DMS114 treated with DMSO at 0.1 percent for 48 hours (cell line): ENCODE results near the gene SPRN.
"Not testable (repeated sequence)": the region's sequence is repeated elsewhere in the genome, so short reads cannot be mapped to it uniquely, and the experiment has no call there.

Experiments
- DNase-seq: peaks from one replicate; lab custom pipeline; 2025; ENCODE audit not compliant: unreplicated experiment; lab: John Stamatoyannopoulos, UW

SPRN gene

DNA sequence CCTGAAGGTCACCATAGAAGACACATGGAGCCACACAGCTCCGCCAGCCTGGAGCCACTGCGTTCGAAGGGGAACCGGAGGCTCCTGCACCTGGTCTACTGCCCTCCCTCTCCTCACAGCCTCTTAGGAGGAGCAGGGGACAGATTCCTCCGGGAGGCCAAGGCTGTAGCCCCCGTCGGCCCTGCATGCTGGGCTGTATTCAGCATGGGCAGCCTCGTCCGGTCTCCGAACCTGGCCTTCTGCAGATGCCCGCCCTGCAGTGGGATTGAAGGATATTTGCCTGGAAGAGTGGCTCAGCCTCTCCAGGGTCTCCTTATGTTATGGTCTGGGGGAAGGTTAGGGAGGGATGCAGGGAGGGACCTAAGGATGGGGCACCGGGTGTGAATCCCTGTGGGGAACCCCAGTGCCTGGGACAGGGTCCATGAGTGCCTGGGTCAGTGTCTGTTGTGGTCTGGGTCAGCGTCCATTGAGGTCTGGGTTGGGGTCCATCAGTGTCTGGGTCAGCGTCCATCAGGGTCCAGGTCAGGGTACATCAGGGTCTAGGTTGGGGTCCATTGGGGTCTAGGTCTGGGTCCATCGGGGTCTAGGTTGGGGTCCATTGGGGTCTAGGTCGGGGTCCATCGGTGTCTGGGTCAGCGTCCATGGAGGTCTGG, 16.3 kb upstream of the SPRN start:
- no peak for DNase-seq

DNA sequence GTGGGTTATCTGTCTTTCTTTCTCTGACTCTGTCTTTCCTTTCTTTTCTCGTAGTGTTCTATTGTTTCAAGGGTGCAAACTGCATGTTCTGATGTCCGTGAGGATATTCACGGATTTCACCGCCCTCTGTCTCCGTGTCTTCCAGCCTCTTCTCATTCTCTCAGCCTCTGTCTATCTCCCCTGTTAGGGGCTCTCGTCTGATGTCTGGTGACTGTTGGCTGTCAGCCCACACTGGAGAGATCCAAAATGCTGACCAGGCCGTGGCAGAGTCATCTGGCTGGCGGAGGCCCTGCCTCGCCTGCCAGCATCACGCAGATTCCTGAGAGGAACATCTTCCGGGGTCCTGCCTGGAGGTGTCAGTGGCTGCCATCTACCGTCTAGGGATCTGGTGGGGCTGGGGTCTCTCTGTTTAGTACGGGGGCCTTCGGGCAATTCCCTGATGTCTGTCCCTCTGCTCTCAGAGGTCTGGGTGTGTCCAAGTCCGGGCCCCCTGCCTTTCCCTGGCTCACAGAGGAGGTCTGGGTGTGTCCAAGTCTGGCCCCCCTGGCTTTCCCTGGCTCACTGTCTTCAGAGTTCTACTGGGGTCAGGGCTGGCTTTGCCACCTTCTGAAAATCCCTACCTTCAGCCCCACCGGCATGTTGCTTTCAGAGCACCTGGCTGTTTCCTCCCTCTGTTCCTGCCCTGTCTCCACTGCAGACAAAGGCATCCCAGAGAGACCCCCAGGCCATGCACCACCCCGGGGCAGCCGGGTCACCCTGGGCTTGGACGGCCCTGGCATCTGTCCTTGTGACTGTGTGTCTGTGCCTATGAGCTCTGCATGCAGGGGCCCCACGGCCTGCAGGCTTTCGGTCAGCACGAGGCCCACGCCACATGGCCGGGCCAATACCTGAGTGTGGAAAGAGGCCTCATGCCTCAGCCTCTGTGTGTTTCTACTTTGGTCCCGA, 15.4 kb upstream of the SPRN start:
- no peak for DNase-seq

DNA sequence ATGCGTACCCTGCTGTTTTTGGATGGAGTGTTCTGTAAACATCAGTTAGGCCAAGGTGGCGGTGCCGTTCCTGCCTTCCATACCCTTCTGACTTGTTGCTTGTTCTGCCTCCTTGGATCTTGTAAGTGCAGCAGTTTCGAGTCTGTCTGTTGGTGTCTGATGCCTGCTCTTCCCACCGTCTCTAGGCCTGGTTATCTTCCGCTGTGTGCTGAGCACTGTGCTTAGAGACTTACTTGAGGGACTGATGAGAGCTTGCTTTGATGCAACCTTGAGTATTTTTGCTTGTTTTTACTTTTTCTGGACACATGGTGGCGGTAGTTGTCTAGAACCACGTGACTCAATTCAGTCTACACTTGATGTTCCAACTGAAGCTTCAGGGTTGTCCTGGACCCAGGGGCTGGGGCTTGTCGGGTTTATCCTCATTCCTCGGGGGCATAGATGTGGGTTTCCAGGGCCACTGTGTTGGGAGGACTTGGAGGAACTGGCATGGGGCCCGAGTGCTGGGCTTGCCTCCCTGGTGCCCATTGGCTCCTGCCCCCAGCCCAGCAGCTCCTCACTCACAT, 14.4 kb upstream of the SPRN start:
- peak; percentile 47 for DNase-seq

DNA sequence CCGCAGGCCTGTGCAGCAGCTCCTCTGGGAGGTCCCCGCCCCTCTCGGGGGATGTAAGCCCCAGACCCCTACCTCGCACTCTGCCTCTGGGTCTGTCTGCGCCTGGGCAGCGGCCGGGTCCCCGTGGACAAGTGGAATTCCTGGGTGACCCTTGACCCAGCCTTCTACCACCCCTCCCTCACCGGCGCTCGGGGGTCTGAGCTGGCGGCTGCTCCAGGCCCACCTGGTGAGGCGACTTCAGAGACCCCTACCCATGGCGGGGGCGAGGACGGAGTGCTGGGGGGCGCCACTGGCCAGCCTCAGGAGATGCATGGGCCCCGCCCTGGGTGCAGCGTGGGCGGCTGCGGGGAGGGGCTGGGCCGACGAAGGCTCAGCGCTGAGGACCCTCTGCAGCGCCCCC, 8.4 kb upstream of the SPRN start:
- not testable (repeated sequence) for DNase-seq

DNA sequence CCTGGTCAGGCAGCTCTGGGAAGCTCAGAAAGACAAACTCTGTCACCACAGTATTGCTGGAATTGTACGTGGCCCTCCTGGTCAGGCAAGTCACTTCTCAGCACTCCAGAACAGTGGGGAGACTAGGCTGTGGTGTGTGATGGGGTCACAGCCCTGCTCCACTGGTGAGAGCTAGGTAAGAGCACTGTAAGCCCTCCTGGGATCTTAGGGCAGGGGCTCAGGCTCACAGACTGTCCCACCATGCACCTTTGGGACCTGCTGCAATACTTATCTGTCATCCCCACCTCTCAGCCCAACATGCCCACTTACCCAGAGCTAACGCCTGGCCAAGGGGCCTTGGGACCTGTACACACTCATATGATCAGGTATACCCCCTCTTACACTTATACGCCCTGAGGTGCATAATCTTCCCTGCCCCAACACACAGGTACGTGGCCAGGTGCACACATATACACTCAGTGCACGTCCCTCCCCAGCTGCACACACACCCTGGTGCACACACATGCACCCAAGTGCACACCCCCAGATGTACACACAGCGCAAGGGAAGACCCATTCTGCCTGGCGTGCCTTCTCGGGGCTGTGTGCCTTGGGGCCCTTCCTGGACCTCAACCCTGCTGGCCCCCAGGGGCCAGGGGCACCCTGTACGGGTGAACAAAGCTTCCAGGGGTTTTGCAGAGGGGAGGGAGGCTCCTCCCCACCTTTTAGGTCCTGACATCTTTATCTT, 7.6 kb upstream of the SPRN start:
- DNase-seq: not testable (repeated sequence)

DNA sequence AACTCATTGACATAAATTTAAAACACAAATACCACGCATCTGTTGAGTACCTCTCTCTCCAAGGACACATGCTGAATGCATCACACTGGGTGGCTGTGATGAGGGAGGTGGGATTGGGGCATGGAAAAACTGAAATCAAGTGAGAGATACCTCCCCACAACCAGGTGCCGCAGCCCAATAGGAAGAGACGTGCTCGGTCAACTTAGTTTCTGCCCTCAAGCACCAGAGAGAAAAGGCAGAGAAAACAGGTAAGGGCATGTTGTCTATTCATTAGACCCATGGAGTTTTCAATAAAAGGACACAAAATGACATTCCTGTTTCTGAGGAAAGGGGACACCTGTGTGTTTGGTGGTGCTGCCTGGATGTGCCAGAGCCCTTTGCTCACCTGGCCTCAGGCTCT, 5.1 kb upstream of the SPRN start:
- not testable (repeated sequence) for DNase-seq

DNA sequence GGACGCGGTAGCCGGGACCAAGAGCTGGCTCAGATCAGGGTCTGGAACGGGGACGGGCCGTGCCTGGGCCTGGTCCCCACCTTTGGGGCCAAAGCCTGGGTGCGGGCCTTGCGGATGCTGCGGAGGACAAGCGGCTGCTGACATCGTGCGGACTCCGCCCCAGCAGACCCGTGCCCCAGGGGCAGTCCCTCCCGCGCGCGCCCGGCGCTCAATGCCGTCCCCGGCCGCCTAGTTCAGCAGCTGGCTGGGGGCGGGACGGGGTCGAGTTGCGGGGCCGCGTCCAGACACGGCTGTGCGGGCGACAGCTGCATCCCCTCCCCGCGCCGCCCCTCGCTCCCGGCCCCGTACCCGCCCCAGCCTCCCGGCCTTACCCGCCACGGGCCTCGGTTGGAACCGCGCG, 323 bp downstream of the SPRN start:
- DNase-seq: not testable (repeated sequence)

DNA sequence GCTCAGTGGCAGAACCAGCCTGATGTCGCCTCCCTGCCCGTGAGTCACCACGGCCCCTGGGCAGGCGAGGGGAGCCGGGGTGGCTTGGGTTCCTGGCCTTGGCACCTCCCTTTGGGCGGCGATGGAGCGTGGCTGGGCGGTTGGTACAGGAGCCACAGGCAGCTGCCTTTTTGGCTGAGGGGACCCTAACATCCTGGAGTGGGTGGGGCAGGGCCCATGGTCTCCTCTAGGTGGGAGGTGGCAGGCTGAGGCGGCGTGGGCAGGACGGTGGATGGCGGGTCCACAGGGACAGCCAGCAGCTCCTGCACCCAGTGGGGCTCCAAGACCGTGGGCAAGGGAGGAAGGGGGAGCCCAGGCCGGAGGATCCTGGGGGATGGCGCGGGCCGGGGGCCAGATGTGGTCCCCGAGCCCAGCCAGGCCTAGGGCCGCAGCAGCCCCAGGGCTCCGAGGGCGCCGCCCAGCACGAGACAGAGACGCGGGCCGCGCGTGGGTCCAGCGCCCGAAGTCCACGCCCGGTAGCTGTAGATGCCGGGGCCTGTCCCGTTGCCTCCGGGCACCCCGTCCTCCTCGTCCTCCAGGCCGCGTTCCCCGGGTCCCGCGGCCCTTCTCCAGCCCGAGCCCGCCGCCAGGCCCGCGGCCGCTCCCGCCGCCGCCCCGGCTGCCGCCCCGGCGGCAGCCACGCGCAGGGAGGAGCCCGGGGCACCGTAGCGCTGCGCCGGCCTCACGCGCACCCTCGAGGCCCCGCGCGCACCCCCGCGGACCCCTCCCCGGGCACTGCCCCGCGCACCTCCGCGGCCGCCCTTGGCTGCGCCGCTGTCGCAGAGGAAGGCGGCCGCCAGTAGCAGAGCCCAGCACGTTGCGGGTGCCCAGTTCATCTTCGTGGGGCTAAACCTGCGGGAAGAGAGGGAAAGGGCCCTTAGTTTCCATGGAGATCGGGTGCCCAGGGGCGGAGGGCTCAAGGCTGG, 1.3 kb downstream of the SPRN start:
- no peak for DNase-seq

DNA sequence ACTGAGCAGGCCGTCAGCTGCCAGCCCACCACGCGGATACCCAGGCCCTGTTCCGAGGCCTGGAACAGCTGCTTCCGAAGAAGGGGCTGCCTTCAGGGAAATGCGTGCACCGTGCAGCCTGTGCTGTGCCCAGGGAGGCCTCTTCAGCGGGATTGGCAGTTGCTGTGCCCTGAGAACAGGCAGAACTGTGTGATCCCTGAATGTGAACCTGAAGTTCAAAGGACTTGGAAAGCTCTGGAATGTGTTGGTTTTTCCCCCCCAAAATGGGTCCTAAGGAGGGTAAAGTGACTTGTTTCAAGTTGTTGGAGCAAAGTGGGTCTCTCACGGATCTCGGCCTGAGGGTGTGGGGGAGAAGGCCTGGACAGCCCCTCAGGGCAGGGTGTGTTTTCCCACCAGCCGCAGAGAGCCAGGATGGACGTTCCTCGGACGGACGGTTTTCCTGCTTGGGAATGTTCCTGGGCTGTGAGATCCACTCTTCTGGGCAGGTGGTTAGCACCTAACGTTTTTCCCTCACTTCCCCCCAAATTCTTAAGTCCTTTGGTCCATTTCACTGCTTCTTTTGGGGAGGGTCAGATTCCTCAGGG, 2.1 kb downstream of the SPRN start:
- no peak for DNase-seq

DNA sequence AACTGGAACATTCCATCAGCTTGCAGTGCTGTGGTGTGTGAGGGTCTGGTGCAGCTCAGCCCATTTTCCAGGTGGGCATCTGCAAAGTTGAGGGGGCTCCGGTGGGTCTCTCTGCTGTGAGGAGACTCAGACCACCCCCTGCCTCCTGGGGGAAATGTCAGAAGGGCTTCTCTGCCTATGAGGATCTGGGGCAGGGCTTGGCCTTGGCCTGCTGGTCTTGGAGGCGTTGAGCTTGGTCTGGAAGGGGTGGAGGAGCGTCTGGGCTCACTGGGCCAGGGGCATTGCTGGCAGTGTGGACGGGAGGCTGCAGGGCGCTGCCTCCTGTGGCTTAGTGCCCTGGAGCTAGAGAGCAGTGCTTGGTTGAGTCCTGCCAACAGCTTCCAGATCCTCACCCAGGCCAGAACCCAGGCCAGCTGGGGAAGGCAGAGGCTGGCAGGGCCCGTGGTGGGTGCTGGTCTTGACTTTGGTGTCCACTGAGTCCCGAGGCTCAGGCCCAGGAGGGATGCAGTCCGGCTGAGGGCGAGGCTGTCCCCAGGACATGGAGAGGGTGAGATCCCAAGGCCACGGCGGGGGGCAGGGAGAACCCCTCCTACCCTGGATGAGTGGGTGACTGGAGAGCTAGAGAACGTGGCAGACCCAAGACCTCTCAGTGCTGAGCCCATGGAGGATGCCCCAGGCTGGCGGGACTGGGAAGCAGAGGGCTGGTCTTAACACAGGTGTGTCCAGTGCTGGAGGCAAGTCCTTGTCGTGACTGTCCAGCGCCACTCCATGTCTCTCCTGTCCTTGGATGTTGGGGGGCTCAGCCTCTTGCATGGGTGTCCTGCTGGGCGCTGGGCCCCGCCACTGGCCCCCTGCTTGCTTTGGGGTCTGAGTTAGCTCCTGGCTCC, 2.8 kb downstream of the SPRN start:
- DNase-seq: no peak

DNA sequence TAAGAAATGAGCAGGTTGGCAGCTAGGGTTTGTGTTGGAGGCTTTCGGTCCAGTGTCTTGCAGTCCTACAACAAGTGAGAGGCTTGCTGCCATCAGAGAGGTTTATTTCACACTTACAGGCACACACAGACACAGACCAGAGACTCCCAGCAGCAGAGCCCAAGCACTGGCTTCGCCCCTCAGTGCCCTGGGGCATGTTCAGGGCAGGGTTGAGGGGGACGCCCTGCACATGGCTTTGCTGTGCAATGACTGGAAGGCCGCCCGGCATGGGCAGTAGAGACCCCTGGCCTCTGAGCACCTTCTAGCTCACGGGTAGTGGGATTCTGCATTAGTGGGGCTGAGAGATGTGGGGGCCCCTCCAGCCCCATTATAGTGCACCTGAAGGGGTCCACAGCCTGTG, 3.8 kb downstream of the SPRN start:
- no peak for DNase-seq

DNA sequence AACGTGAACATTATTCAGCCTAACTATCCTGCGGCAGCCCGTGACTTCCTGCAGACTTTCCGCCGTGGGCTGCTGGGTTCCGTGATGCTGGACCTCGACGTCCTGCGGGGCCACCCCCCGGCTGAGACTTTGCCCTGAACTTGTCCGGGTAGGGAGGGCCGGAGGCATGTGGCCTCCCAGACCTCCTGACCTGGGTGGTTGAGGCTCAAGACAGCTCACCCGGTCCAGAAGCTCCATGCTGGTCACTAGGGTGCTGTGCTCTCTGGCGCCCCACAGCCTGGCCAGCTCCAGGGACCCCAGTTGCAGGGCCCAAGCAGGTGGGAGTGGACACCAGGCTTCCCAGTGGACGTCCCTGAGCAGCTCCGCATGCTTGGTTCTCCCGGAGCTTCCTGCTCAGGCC, 4.4 kb downstream of the SPRN start:
- no peak for DNase-seq

DNA sequence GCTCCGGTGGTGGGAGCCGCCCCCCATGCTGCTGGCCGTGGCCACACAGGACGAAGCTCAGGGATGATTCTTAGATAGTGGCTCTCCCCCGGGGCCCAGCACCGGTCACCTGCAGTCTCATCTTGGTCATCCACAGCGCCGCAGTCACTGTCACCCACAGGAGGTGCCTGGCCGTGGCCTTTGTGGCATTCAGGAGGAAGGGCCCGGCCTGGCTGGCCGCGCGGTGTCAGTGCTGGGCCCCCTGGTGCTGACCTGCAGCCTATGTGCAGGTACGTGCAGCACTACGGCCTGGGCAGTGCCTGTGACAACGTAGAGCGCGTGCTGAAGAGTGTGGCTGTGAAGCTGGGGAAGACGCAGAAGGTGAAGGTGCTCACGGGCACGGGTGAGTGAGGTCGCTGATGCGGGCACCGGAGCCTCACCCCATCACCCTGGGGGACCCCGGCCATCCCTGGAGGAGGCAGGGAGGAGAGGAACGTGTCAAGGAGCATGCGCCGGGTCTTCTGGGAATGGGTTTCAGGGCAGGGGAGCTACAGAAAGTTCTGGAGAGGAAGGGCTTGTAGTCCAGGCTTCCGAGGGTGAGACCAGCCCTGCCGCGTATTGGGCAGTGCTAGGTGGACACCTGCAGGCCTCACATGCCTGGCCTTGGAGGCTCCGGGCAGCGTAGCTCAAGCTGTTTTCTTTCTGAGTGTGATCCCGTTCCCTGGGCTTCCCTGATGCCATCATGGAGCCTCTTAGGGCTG, 5.0 kb downstream of the SPRN start:
- no peak for DNase-seq

DNA sequence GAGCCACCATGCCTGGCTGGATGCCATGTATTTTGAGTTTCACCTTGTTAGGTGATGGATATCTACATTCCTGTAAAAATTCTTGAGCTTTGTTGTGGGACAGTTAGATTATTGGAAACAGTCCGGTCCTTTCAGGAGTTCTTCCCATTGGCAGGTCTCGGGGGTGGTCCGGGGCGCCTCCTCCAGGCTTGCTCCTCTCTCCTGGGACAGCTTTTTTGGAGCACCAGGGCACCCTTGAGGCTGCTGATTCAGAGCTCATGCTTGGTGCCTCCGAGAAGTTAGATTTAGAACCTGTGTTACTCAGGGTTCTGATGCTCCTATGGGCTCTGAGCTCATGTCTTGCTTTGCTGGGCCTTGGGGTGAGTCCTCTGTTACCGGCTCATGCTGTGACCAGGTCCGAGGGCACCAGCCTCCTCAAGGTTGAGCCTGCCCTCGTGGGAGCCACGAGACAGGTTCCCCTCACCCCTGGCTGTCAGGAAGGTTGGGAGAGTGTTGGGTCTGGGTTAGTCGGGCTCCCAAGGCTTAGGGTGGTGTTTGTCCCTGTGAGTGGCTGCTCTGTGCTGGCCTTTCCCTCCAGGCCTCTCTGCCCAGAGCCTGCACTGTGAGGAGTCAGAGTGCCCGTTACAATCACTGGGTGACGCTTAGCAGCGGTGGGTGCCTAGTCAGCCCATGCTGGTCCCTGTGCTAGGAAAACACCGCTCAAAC, 6.0 kb downstream of the SPRN start:
- no peak for DNase-seq

DNA sequence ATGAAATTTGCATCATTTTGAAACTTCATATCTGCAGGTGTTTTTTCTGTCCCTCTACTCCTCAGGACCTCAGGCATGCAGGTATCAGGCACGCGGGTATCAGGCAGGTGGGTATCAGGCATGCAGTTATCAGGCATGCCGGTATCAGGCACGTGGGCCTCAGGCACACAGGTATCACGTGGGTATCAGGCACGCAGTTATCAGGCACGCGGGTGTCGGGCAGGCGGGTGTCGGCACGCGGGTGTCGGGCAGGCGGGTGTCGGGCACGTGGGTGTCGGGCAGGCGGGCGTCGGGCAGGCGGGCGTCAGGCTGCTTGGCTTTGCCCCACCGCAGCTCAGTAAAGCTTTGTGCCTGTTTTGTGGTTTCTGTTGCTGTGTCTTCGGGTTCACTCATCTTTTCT, 8.7 kb downstream of the SPRN start:
- DNase-seq: no peak

DNA sequence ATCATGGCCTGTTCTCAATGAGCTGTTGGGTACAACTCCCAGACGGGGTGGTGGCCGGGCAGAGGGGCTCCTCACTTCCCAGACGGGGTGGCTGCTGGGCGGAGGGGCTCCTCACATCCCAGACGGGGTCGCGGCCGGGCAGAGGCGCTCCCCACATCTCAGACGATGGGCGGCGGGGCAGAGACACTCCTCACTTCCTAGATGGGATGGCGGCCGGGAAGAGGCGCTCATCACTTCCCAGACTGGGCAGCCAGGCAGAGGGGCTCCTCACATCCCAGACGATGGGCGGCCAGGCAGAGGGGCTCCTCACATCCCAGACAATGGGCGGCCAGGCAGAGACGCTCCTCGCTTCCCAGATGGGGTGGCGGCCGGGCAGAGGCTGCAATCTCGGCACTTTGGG, 10.0 kb downstream of the SPRN start:
- not testable (repeated sequence) for DNase-seq

DNA sequence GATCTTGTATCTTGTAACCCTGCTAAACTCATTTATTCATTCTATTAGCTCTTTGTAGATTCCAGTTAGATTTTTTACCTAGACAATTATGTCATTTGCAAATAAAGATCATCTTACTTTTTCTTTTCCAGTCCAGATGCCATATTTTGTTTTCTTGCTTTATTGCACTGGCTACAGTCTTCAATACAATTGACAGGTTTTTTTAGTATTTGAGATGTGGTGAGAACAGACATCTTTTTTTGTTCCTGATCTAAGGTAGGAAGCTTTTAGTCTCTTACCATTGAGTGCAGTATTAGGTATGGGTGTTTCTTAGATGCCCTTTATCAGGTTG, 12.1 kb downstream of the SPRN start:
- no peak for DNase-seq
